HepG2 (cell line): ENCODE results near the gene MRPL28. TPM values are rescaled to one million over a fixed set of nuclear protein-coding genes. Genes with fewer than 3 reads are reported as not detected.

ENCODE experiments used
- ETV5 ChIP-seq: IDR thresholded peaks from 2 replicates; pipeline ENCODE4 v1.6.1; 2018; ENCODE audit warnings: missing biosample characterization, missing genetic modification reagents, inconsistent platforms, borderline replicate concordance
- FOXO1 ChIP-seq: sonication (generic); formaldehyde crosslinking; IDR thresholded peaks from 2 replicates; pipeline ENCODE4 v1.4.0; 2020; ENCODE audit warnings: missing genetic modification reagents
- NFIB ChIP-seq: sonication (generic); formaldehyde crosslinking; IDR thresholded peaks from 2 replicates; pipeline ENCODE4 v1.9.0; 2021; ENCODE audit warnings: missing genetic modification reagents, mild to moderate bottlenecking, borderline replicate concordance
- RAD21 ChIP-seq: fragments of 450-650 bp; formaldehyde crosslinking; IDR thresholded peaks from 2 replicates; pipeline ENCODE4 v1.5.0; 2020; ENCODE audit warnings: mild to moderate bottlenecking
- RXRA ChIP-seq: sonication (generic); formaldehyde crosslinking; IDR thresholded peaks from 2 replicates; pipeline ENCODE4 v1.5.1; 2020; ENCODE audit warnings: missing genetic modification reagents
- SNAPC5 ChIP-seq: sonication (generic); formaldehyde crosslinking; IDR thresholded peaks from 2 replicates; pipeline ENCODE4 v1.8.1; 2023; ENCODE audit warnings: mild to moderate bottlenecking, missing genetic modification reagents, borderline replicate concordance
- TFDP2 ChIP-seq: sonication (generic); formaldehyde crosslinking; IDR thresholded peaks from 2 replicates; pipeline ENCODE4 v1.4.0; 2020; ENCODE audit warnings: missing genetic modification reagents
- ZBTB7A ChIP-seq: sonication (generic); formaldehyde crosslinking; IDR thresholded peaks from 2 replicates; pipeline ENCODE4 v1.8.0; 2022; ENCODE audit warnings: mild to moderate bottlenecking, missing genetic modification reagents
- ZFX ChIP-seq: sonication (generic); formaldehyde crosslinking; IDR thresholded peaks from 2 replicates; pipeline ENCODE4 v1.4.0; 2020; ENCODE audit warnings: mild to moderate bottlenecking, low read depth, missing genetic modification reagents, moderate library complexity
- ZNF136 ChIP-seq: sonication (generic); formaldehyde crosslinking; IDR thresholded peaks from 2 replicates; pipeline ENCODE4 v1.8.1; 2022; ENCODE audit warnings: low read depth, mild to moderate bottlenecking, moderate library complexity, missing genetic modification reagents
- ZNF574 ChIP-seq: sonication (generic); formaldehyde crosslinking; IDR thresholded peaks from 2 replicates; pipeline ENCODE4 v1.4.0; 2020; ENCODE audit warnings: missing genetic modification reagents
- ZNF629 ChIP-seq: sonication (generic); formaldehyde crosslinking; conservative IDR thresholded peaks from 2 replicates; pipeline ENCODE4 v1.5.0; 2020; ENCODE audit warnings: missing genetic modification reagents
- ZSCAN21 ChIP-seq: sonication (generic); formaldehyde crosslinking; IDR thresholded peaks from 2 replicates; pipeline ENCODE4 v1.8.0; 2022; ENCODE audit warnings: mild to moderate bottlenecking, missing genetic modification reagents, moderate library complexity, borderline replicate concordance
- ZSCAN25 ChIP-seq: sonication (generic); formaldehyde crosslinking; IDR thresholded peaks from 2 replicates; pipeline ENCODE4 v1.8.0; 2022; ENCODE audit warnings: mild to moderate bottlenecking, missing genetic modification reagents
- polyA plus RNA-seq, 8 experiments: library from polyadenylated mRNA; depleted of rRNA in 3 of 8; stranded (reverse) in 7 of 8; unstranded in 1 of 8; fragments of >200 nt; fragmentation: Illumina TruSeq in 4 of 8; extraction: Trizol in 4 of 8; gene quantifications; 2 replicates each; pipeline versions ENCODE4 v1.2.1 to v1.2.3, GENCODE V29; 2011 to 2016; ENCODE audit warnings: low read depth in 4 of 8, missing spikeins in 1 of 8, mixed read lengths in 1 of 8; ENCODE audit not compliant: insufficient read depth in 1 of 8
- total RNA-seq, 5 experiments: library from RNA; depleted of rRNA; stranded (reverse); fragments of >200 nt; fragmentation: Illumina TruSeq; extraction: Trizol; gene quantifications; 2 replicates each; pipeline ENCODE4 v1.2.3, GENCODE V29; 2016; ENCODE audit warnings: low read depth in 1 of 5
- TF ChIP-seq, protein P1 (sequence below): sonication (generic); formaldehyde crosslinking; IDR thresholded peaks from 2 replicates; pipeline ENCODE4 v1.5.0; 2020; ENCODE audit warnings: mild to moderate bottlenecking, missing genetic modification reagents, moderate library complexity
- TF ChIP-seq, protein P2 (sequence below): sonication (generic); formaldehyde crosslinking; IDR thresholded peaks from 2 replicates; pipeline ENCODE4 v1.9.0; 2022; ENCODE audit warnings: missing genetic modification reagents, mild to moderate bottlenecking, borderline replicate concordance

MRPL28 gene
- total and polyA plus RNA-seq, 2 of the 13 experiments (the other 11 are each of a cell fraction or from before 2014, with no cell fraction given): 114 to 135 TPM

DNA sequence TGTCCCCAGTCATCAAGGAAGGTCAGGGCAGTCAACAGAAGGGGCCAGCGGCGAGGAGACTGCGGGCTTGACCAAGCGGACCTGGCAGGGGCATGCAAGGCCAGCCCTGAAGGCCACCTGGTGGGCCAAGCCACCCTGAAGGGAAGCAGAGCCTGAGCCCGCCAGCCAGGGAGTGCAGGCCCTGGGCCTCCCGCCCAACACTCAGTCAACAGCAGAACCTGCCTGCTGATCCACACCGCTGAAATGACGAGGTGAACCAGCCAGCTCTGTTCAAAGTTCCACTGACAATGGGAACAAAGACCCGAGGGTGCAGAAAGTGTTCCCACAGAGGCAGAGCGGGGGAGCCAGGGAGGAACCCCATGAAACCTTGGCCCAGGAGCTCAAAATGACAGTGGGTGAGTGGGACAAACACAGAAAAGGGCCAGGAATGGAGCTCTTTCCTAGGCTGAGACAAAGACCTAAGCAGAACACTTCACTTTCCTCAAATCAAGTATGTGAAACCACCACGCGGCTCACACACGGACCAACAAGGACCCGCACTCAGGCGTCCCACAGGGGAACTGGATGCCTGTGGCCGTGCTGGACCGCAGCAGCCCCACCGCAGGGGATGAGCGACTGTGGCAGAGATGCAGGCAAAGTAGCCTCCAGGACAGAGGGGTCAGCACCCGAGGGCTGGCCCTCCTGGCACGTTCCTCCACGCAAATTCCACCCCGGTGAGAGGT lies 29.8 kb downstream of the MRPL28 start (continued):
- 0 out of 2 replicates have a peak, but pooled peaks have one; percentile 52 for TF ChIP-seq ZNF136 (CRISPR knock-in tag)
- TF ChIP-seq ZBTB7A (CRISPR knock-in tag): 0 out of 2 replicates have a peak, but pooled peaks have one; percentile 13
- TF ChIP-seq NFIB: no peak
- TF ChIP-seq FOXO1 (CRISPR knock-in tag): 0 out of 2 replicates have a peak, but pooled peaks have one; percentile 39
- peak; percentile 62 for TF ChIP-seq ZNF574 (CRISPR knock-in tag)
- peak; percentile 63 for TF ChIP-seq ZNF629 (CRISPR knock-in tag)
- TF ChIP-seq, protein P1, sequence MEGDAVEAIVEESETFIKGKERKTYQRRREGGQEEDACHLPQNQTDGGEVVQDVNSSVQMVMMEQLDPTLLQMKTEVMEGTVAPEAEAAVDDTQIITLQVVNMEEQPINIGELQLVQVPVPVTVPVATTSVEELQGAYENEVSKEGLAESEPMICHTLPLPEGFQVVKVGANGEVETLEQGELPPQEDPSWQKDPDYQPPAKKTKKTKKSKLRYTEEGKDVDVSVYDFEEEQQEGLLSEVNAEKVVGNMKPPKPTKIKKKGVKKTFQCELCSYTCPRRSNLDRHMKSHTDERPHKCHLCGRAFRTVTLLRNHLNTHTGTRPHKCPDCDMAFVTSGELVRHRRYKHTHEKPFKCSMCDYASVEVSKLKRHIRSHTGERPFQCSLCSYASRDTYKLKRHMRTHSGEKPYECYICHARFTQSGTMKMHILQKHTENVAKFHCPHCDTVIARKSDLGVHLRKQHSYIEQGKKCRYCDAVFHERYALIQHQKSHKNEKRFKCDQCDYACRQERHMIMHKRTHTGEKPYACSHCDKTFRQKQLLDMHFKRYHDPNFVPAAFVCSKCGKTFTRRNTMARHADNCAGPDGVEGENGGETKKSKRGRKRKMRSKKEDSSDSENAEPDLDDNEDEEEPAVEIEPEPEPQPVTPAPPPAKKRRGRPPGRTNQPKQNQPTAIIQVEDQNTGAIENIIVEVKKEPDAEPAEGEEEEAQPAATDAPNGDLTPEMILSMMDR: peak; percentile 31; the same call in 1 of the 2 replicates
- TF ChIP-seq RAD21: peak; percentile 27; the same call in 1 of the 2 replicates
- peak; percentile 25; the same call in 1 of the 2 replicates for TF ChIP-seq ETV5 (CRISPR knock-in tag)
- peak; percentile 44; the same call in 1 of the 2 replicates for TF ChIP-seq ZSCAN21 (CRISPR knock-in tag)
- 0 out of 2 replicates have a peak, but pooled peaks have one; percentile 37 for TF ChIP-seq RXRA (CRISPR knock-in tag)
- peak; percentile 76 for TF ChIP-seq ZSCAN25 (CRISPR knock-in tag)
- TF ChIP-seq ZFX (CRISPR knock-in tag): peak; percentile 86
- TF ChIP-seq, protein P2, sequence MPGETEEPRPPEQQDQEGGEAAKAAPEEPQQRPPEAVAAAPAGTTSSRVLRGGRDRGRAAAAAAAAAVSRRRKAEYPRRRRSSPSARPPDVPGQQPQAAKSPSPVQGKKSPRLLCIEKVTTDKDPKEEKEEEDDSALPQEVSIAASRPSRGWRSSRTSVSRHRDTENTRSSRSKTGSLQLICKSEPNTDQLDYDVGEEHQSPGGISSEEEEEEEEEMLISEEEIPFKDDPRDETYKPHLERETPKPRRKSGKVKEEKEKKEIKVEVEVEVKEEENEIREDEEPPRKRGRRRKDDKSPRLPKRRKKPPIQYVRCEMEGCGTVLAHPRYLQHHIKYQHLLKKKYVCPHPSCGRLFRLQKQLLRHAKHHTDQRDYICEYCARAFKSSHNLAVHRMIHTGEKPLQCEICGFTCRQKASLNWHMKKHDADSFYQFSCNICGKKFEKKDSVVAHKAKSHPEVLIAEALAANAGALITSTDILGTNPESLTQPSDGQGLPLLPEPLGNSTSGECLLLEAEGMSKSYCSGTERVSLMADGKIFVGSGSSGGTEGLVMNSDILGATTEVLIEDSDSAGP (CRISPR knock-in tag): peak; percentile 81
- no peak for TF ChIP-seq SNAPC5 (CRISPR knock-in tag)
- 0 out of 2 replicates have a peak, but pooled peaks have one; percentile 43 for TF ChIP-seq TFDP2
